ENCODE measurements around the gene ADGRL2. TPM values are rescaled to one million over a fixed set of nuclear protein-coding genes. Genes with fewer than 3 reads are reported as not detected.

The ADGRL2 gene
- total and polyA plus RNA-seq, 2 of the 4 experiments (the other 2 are of a cell fraction): 17.0 to 42.7 TPM

DNA sequence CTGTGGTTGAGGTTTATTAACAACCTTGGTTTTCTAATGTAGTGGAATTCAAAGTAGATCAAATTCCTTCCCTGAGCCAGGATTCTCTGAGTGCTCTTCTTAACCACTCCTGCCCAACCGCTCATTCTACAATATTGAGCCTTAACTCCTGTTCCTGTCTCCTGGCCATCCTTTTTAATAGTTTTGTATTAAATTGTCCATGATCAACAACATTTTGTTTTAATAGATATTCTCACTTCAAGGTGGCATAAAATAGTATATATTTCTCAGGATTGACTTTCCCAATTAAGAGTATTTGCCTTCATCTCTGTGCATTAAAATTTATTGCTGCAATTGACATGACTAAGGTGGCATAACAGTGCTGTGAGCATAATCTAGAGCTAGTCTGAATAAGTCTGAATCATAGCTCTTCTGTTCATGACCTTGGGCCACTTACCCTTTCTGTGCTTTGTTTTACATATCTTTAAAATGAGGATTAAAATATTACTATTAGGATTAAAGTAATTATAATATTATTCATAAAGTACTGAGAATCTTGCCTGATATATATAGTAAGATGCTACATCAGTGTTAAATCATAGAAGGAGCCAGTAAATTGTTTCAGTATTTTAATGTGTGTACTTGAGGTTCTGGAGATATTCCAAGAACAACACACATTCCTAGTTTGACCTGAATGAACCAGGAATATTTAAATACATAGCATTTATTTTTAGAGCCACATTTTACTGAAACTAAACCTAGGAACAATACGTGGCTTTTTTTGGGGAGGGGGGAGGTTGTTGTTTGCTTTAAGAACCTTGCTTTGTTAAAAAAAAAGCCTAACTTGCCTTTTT, 76.4 kb downstream of the ADGRL2 start (continued):
- TF ChIP-seq MAZ (IDR thresholded peaks at IDR 0.05; ENCODE audit: borderline replicate concordance, low read depth, low read length): no peak

DNA sequence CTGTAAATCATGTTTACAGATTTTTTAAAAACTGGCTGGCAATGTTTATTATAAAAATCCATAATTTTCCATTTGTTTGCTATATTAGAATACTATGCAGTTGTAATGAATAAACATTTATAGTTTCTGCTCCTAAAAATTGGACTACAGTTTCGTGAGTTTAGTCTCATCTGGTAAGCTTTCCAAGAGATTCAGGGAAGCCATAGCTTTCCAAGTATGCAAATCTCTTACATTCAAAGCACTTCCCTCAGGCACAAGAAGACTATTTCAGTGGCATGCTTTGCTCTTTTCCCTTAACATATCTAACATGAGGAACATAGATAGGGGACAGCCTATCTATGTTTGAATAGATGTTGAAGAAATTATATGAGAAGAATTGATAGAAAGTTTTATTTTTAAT, 77.2 kb downstream of the ADGRL2 start:
- Histone ChIP-seq H3K4me2 (ENCODE audit: low read depth, low read length) (no peak overlapping the region), H2BK20ac (ENCODE audit: low read depth, low read length) (no peak overlapping the region), H4K20me1 (ENCODE audit: insufficient read depth, low read length) (no peaks in the 10 kb centered on the region), H3K27me3 (ENCODE audit: control insufficient read depth, insufficient read depth, low read length) (no peaks in the 10 kb centered on the region), H3K9ac (ENCODE audit: low read depth, low read length) (no peak overlapping the region), H3K4me3 (ENCODE audit: insufficient read depth, low read depth, low read length) (no peak overlapping the region), H4K5ac (ENCODE audit: low read depth, low read length) (no peak overlapping the region), H2BK15ac (ENCODE audit: low read depth, low read length) (no peak overlapping the region), H3K27ac (ENCODE audit: insufficient read depth, low read length) (no peak overlapping the region), H4K91ac (ENCODE audit: insufficient read depth, low read depth, low read length) (no peak overlapping the region), H3K79me1 (ENCODE audit: low read depth in 1 of 2, low read length in 2 of 2) (no peaks in the 10 kb centered on the region), H3K4me1 (ENCODE audit: control insufficient read depth, insufficient read depth, low read length) (peaks cover 2% of the 10 kb centered on the region; the same call in 1 of the 2 replicates), H2AK9ac (replicated peaks; ENCODE audit: low read depth, low read length, poor library complexity) (no peak overlapping the region), H3K9me3 (ENCODE audit: control insufficient read depth, insufficient read depth, low read length) (no peaks in the 10 kb centered on the region), H3K9me1 (ENCODE audit: insufficient read depth, low read length) (no peaks in the 10 kb centered on the region), H3K23ac (ENCODE audit: low read depth, low read length) (no peak overlapping the region), H2BK5ac (ENCODE audit: low read depth, low read length, poor library complexity, severe bottlenecking) (no peak overlapping the region), H3K18ac (ENCODE audit: low read depth, low read length) (no peak overlapping the region), H3K4ac (ENCODE audit: low read depth, low read length) (no peak overlapping the region), H3K56ac (ENCODE audit: extremely low read depth, insufficient read depth, low read length) (no peak overlapping the region), H3K36me3 (ENCODE audit: control insufficient read depth, insufficient read depth, low read length) (no peaks in the 10 kb centered on the region), H3K14ac (replicated peaks; ENCODE audit: low read depth, low read length) (no peak overlapping the region), H4K8ac (ENCODE audit: low read depth in 2 of 2, low read length in 2 of 2) (no peak overlapping the region), H2BK120ac (ENCODE audit: low read depth, low read length) (no peak overlapping the region), H2AFZ (replicated peaks; ENCODE audit: low read length, poor library complexity) (no peak overlapping the region), H2AK5ac (ENCODE audit: low read depth, low read length) (no peak overlapping the region)
- WGBS, 2 experiments (ENCODE audit: extremely low coverage in 2 of 2, insufficient read length in 1 of 2): no CpG with 5 or more reads among the region's 1 CpG
- no peak for ATAC-seq (ENCODE audit: low read depth)
- DNase-seq: no peak
- TF ChIP-seq RCOR1 (IDR thresholded peaks at IDR 0.05; ENCODE audit: insufficient replicate concordance, low read length) (no peak), FOS (IDR thresholded peaks at IDR 0.05; ENCODE audit: low read depth, low read length) (no peak), RAD21 (IDR thresholded peaks at IDR 0.05; ENCODE audit: low read length) (no peak), ELK1 (IDR thresholded peaks at IDR 0.05; ENCODE audit: borderline replicate concordance, low read depth, low read length) (no peak)
- ChIA-PET CTCF (no interaction called here), POLR2A (ENCODE audit: unreplicated experiment) (no interaction called here)
- intact Hi-C loops (cut with micrococcal nuclease) (no loop called here), in situ Hi-C loops (cut with MboI; ENCODE audit: low sequenced_read_pairs) (no loop called here), dilution Hi-C loops (cut with HindIII; ENCODE audit: low sequenced_read_pairs, unreplicated experiment) (no loop called here)
- no TSS peak for BruUV-seq (replicated peaks)

Data from IMR-90 (cell line).